Measurements from ENCODE around the gene KAZN. TPM values are rescaled to one million over a fixed set of nuclear protein-coding genes. Genes with fewer than 3 reads are reported as not detected.

KAZN gene
- polyA plus RNA-seq, 1 of the 3 experiments (the other 2 are of a cell fraction) = 6.8 TPM

- Histone ChIP-seq H3F3A (replicated peaks; ENCODE audit: insufficient read depth) (no peaks in the 10 kb centered on the region), H3K4me3 (ENCODE audit: low read depth in 2 of 2, low read length in 1 of 2) (no peak overlapping the region), H3K4me1 (ENCODE audit: control insufficient read depth in 1 of 2, insufficient read depth in 2 of 2, low read depth in 1 of 2, low read length in 1 of 2) (peaks cover 0 to 7% of the 10 kb centered on the region in 2 experiments; a peak in 1 of 4 replicates), H3K79me2 (ENCODE audit: insufficient read depth) (no peaks in the 10 kb centered on the region), H3K9me2 (no peaks in the 10 kb centered on the region), H3K9me3 (no peaks in the 10 kb centered on the region), H3K36me3 (replicated peaks in 1 of 2; ENCODE audit: control insufficient read depth in 1 of 2, insufficient read depth in 2 of 2, low read length in 1 of 2) (no peaks in the 10 kb centered on the region), H3K27ac (ENCODE audit: low read depth in 2 of 2, low read length in 1 of 2) (no peak overlapping the region), H3K27me3 (ENCODE audit: insufficient read depth) (no peaks in the 10 kb centered on the region), H3K4me2 (no peak overlapping the region), H2AFZ (ENCODE audit: low read depth) (no peak overlapping the region), H4K20me1 (ENCODE audit: insufficient read depth) (no peaks in the 10 kb centered on the region), H3K9ac (no peak overlapping the region)
- no peak for TF ChIP-seq NFIC (IDR thresholded peaks at IDR 0.05; ENCODE audit: borderline replicate concordance)
- peak in 1 of 2 experiments; percentile 70; a peak in 1 of 4 replicates for TF ChIP-seq EP300 (IDR thresholded peaks at IDR 0.05; ENCODE audit: borderline replicate concordance in 1 of 2, low read depth in 1 of 2, low read length in 1 of 2)
- TF ChIP-seq RAD21 (IDR thresholded peaks at IDR 0.05; ENCODE audit: low read length) = 0 out of 2 replicates have a peak, but pooled peaks have one; percentile 9
- TF ChIP-seq GATA2 (CRISPR knock-in tag; IDR thresholded peaks at IDR 0.05) = peak; percentile 82
- TF ChIP-seq CHD2 (IDR thresholded peaks at IDR 0.05; ENCODE audit: low read length, partially characterized antibody) = peak; percentile 33
- 4% methylated on average over 8 of the region's 9 CpGs for WGBS (ENCODE audit: low lambda C conversion rate)
- ChIA-PET CTCF (interaction anchor here (0.6 to 1.3 kb wide), 3 partner anchors 8 to 12 kb away, joined by 3 to 5 read pairs (median 3); partner anchors contain the start of gene KAZN), POLR2A (no interaction called here)
- DNase-seq = peak; percentile 62
These were observed 12.8 kb upstream of the KAZN start for GRCh38 chr1:14585728-14586127.

GRCh38 chr1:14590411-14591180 is 7.9 kb upstream of the KAZN start:
- Histone ChIP-seq H3K4me2 (no peak overlapping the region), H3F3A (replicated peaks; ENCODE audit: insufficient read depth) (no peaks in the 10 kb centered on the region), H3K9me3 (no peaks in the 10 kb centered on the region), H2AFZ (ENCODE audit: low read depth) (no peak overlapping the region), H4K20me1 (ENCODE audit: insufficient read depth) (no peaks in the 10 kb centered on the region), H3K27me3 (ENCODE audit: insufficient read depth) (no peaks in the 10 kb centered on the region), H3K27ac (ENCODE audit: low read depth in 2 of 2, low read length in 1 of 2) (no peak overlapping the region), H3K4me3 (ENCODE audit: low read depth in 2 of 2, low read length in 1 of 2) (no peak overlapping the region), H3K9me2 (no peaks in the 10 kb centered on the region), H3K79me2 (ENCODE audit: insufficient read depth) (no peaks in the 10 kb centered on the region), H3K36me3 (replicated peaks in 1 of 2; ENCODE audit: control insufficient read depth in 1 of 2, insufficient read depth in 2 of 2, low read length in 1 of 2) (no peaks in the 10 kb centered on the region), H3K4me1 (ENCODE audit: control insufficient read depth in 1 of 2, insufficient read depth in 2 of 2, low read depth in 1 of 2, low read length in 1 of 2) (peaks cover 0 to 12% of the 10 kb centered on the region in 2 experiments; a peak in 1 of 4 replicates), H3K9ac (no peak overlapping the region)
- ChIA-PET CTCF (no interaction called here), POLR2A (no interaction called here)
- WGBS (ENCODE audit: low lambda C conversion rate) = 48% methylated on average over 10 of the region's 10 CpGs
- no peak for DNase-seq
- TF ChIP-seq POLR2AphosphoS5 (IDR thresholded peaks at IDR 0.05; ENCODE audit: low read depth, low read length) (no peak), MXI1 (IDR thresholded peaks at IDR 0.05; ENCODE audit: low read depth, low read length) (no peak), GATA2 (CRISPR knock-in tag; IDR thresholded peaks at IDR 0.05) (no peak), USF1 (IDR thresholded peaks at IDR 0.05; ENCODE audit: borderline replicate concordance, low read depth) (no peak), ELF1 (IDR thresholded peaks at IDR 0.05) (no peak), USF2 (IDR thresholded peaks at IDR 0.05; ENCODE audit: borderline replicate concordance, low read depth, low read length) (no peak), MAX (IDR thresholded peaks at IDR 0.05; ENCODE audit: low read depth) (no peak), CTCF (IDR thresholded peaks at IDR 0.05) (no peak), NFIC (IDR thresholded peaks at IDR 0.05; ENCODE audit: borderline replicate concordance) (no peak), TCF12 (IDR thresholded peaks at IDR 0.05) (no peak), IRF3 (IDR thresholded peaks at IDR 0.05; ENCODE audit: low read depth, low read length) (no peak), YY1 (IDR thresholded peaks at IDR 0.05; ENCODE audit: low read depth) (no peak), EP300 (IDR thresholded peaks at IDR 0.05; ENCODE audit: borderline replicate concordance in 1 of 2, low read depth in 1 of 2, low read length in 1 of 2) (no peak), NRF1 (IDR thresholded peaks at IDR 0.05; ENCODE audit: low read depth, low read length) (no peak), PBX3 (IDR thresholded peaks at IDR 0.05) (no peak), RXRA (IDR thresholded peaks at IDR 0.05; ENCODE audit: borderline replicate concordance, low read depth) (no peak)
